RWPE2 (cell line): Measurements from ENCODE around the gene PSMC4.
"Not testable (repeated sequence)": the region's sequence is repeated elsewhere in the genome, so short reads cannot be mapped to it uniquely, and the experiment has no call there.

ENCODE experiments used
- ATAC-seq: fragments of 200-7000 bp; cut with Tn5 transposase; 3 replicates; pipeline ENCODE4 v1.9.1; 2021; ENCODE audit warnings: low read depth
- DNase-seq: peaks from one replicate; pipeline ENCODE4 v3.0.0-alpha.2; 2020; ENCODE audit warnings: low spot score
- H3K27ac ChIP-seq: fragments of 450-650 bp; 2 replicates; pipeline ENCODE4 v1.5.1; 2017; ENCODE audit warnings: mild to moderate bottlenecking; ENCODE audit not compliant: poor library complexity, severe bottlenecking
- H3K27me3 ChIP-seq: fragments of 250-450 bp; sonication (Bioruptor Pico); 2 replicates; pipeline ENCODE4 v1.5.1; 2021; ENCODE audit warnings: mild to moderate bottlenecking, moderate library complexity; ENCODE audit not compliant: insufficient read depth, poor library complexity, severe bottlenecking
- H3K36me3 ChIP-seq: fragments of 250-450 bp; sonication (Bioruptor Pico); 2 replicates; pipeline ENCODE4 v1.5.1; 2020; ENCODE audit warnings: low read depth, mild to moderate bottlenecking, moderate library complexity
- H3K4me1 ChIP-seq: fragments of 250-450 bp; sonication (Bioruptor Pico); 2 replicates; pipeline ENCODE4 v1.5.1; 2021; ENCODE audit warnings: mild to moderate bottlenecking, moderate library complexity; ENCODE audit not compliant: insufficient read depth, poor library complexity, severe bottlenecking
- H3K4me3 ChIP-seq: fragments of 250-450 bp; sonication (Bioruptor Pico); 2 replicates; pipeline ENCODE4 v1.5.1; 2021; ENCODE audit warnings: mild to moderate bottlenecking, moderate library complexity; ENCODE audit not compliant: severe bottlenecking
- H3K9me3 ChIP-seq: fragments of 250-450 bp; sonication (Bioruptor Pico); 2 replicates; pipeline ENCODE4 v1.5.1; 2021; ENCODE audit warnings: mild to moderate bottlenecking, moderate library complexity; ENCODE audit not compliant: severe bottlenecking
- CTCF ChIP-seq: fragments of 450-650 bp; IDR thresholded peaks from one replicate; pipeline ENCODE4 v1.5.1; 2017; ENCODE audit warnings: mild to moderate bottlenecking, moderate library complexity; ENCODE audit not compliant: poor library complexity, severe bottlenecking

The PSMC4 gene

DNA sequence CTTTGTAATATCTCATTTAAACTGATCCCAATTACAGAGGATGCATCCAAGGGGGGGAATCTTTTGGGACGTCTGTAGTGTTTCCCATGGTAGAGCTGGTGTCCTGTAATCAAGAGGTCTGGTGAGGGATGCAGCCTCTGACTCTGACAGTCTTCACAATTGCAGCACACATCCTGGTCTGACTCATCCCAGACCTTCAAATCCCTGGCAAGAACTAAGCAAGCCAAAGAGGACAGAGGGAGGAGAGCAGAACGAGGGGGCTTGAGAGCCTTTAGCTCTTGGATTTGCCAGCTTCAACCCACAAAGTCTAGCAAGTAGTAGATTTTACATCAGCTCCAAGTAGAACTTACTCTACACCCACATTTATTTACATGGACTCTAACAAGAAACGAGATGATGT, 19.3 kb upstream of the PSMC4 start:
- no peak for TF ChIP-seq CTCF
- DNase-seq (no peak), ATAC-seq (peak; percentile 77)
- Histone ChIP-seq H3K36me3 (no peaks in the 10 kb centered on the region), H3K27me3 (no peaks in the 10 kb centered on the region), H3K9me3 (no peaks in the 10 kb centered on the region), H3K4me1 (no peaks in the 10 kb centered on the region), H3K4me3 (no peak overlapping the region), H3K27ac (no peak overlapping the region)

GRCh38 chr19:39953915-39954314, 17.1 kb upstream of the PSMC4 start:
- TF ChIP-seq CTCF, result no peak
- no peak overlapping the region for H3K27ac ChIP-seq
- ATAC-seq, result no peak
- H3K27me3 ChIP-seq, result no peaks in the 10 kb centered on the region
- no peak overlapping the region for H3K4me3 ChIP-seq
- H3K36me3 ChIP-seq, result no peaks in the 10 kb centered on the region
- no peaks in the 10 kb centered on the region for H3K9me3 ChIP-seq
- DNase-seq, result no peak
- H3K4me1 ChIP-seq, result no peaks in the 10 kb centered on the region

GRCh38 chr19:39957886-39958285, 13.1 kb upstream of the PSMC4 start:
- not testable (repeated sequence) for H3K27ac ChIP-seq, DNase-seq, ATAC-seq, H3K27me3 ChIP-seq, H3K4me1 ChIP-seq, H3K9me3 ChIP-seq, H3K4me3 ChIP-seq, H3K36me3 ChIP-seq

GRCh38 chr19:39958942-39959341, 12.0 kb upstream of the PSMC4 start:
- H3K4me3 ChIP-seq, H3K36me3 ChIP-seq, H3K27me3 ChIP-seq, H3K4me1 ChIP-seq, DNase-seq, H3K9me3 ChIP-seq, ATAC-seq, H3K27ac ChIP-seq: not testable (repeated sequence)

DNA sequence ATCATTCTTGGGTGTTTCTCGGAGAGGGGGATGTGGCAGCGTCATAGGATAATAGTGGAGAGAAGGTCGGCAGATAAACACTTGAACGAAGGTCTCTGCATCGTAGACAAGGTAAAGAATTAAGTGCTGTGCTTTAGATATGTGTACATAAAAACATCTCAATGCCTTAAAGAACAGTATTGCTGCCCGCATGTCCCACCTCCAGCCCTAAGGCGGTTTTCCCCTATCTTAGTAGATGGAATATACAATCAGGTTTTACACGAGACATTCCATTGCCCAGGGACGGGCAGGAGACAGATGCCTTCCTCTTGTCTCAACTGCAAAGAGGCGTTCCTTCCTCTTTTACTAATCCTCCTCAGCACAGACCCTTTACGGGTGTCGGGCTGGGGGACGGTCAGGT, 11.6 kb upstream of the PSMC4 start:
- DNase-seq, H3K27ac ChIP-seq, H3K27me3 ChIP-seq, H3K4me1 ChIP-seq, H3K9me3 ChIP-seq, ATAC-seq, H3K36me3 ChIP-seq, H3K4me3 ChIP-seq: not testable (repeated sequence)

GRCh38 chr19:39963898-39964297, 7.1 kb upstream of the PSMC4 start:
- H3K4me3 ChIP-seq, result no peak overlapping the region
- no peak for TF ChIP-seq CTCF
- H3K36me3 ChIP-seq, result no peaks in the 10 kb centered on the region
- DNase-seq (no peak), ATAC-seq (no peak)
- no peaks in the 10 kb centered on the region for H3K4me1 ChIP-seq
- H3K9me3 ChIP-seq, result no peaks in the 10 kb centered on the region
- H3K27ac ChIP-seq, result no peak overlapping the region
- no peaks in the 10 kb centered on the region for H3K27me3 ChIP-seq
